ENCODE results near the gene HIKESHI.

- TF ChIP-seq, protein P1, sequence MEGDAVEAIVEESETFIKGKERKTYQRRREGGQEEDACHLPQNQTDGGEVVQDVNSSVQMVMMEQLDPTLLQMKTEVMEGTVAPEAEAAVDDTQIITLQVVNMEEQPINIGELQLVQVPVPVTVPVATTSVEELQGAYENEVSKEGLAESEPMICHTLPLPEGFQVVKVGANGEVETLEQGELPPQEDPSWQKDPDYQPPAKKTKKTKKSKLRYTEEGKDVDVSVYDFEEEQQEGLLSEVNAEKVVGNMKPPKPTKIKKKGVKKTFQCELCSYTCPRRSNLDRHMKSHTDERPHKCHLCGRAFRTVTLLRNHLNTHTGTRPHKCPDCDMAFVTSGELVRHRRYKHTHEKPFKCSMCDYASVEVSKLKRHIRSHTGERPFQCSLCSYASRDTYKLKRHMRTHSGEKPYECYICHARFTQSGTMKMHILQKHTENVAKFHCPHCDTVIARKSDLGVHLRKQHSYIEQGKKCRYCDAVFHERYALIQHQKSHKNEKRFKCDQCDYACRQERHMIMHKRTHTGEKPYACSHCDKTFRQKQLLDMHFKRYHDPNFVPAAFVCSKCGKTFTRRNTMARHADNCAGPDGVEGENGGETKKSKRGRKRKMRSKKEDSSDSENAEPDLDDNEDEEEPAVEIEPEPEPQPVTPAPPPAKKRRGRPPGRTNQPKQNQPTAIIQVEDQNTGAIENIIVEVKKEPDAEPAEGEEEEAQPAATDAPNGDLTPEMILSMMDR (IDR thresholded peaks at IDR 0.05): no peak
- no peak for TF ChIP-seq POLR2A (IDR thresholded peaks at IDR 0.05)
- no peak for TF ChIP-seq POLR2AphosphoS5 (IDR thresholded peaks at IDR 0.05)
These were observed 75.9 kb downstream of the HIKESHI start for GRCh38 chr11:86377972-86378371.
